SK-N-SH treated with all-trans-retinoic acid at 6 μM for 48 hours (cell line): ENCODE measurements around the gene TASP1.

Experiments used
- ARNTL ChIP-seq: fragments of 450-650 bp; formaldehyde crosslinking; IDR thresholded peaks from 2 replicates; pipeline ENCODE4 v1.5.0; 2020; ENCODE audit warnings: low read depth, mild to moderate bottlenecking, moderate library complexity, borderline replicate concordance
- BACH2 ChIP-seq: fragments of 250-450 bp; sonication (Bioruptor Pico); IDR thresholded peaks from 2 replicates; pipeline ENCODE4 v1.9.0; 2021; ENCODE audit warnings: mild to moderate bottlenecking, borderline replicate concordance
- CREB5 ChIP-seq: fragments of 250-450 bp; sonication (Bioruptor Pico); IDR thresholded peaks from 2 replicates; pipeline ENCODE4 v1.5.1; 2020; ENCODE audit warnings: low read depth, mild to moderate bottlenecking, moderate library complexity
- ESRRG ChIP-seq: fragments of 250-450 bp; sonication (Bioruptor Pico); IDR thresholded peaks from 2 replicates; pipeline ENCODE4 v1.6.1; 2021; ENCODE audit warnings: mild to moderate bottlenecking
- GLIS3 ChIP-seq: fragments of 250-450 bp; sonication (Bioruptor Pico); IDR thresholded peaks from 2 replicates; pipeline ENCODE4 v1.5.0; 2020; ENCODE audit warnings: mild to moderate bottlenecking, moderate library complexity
- PATZ1 ChIP-seq: fragments of 250-450 bp; sonication (Bioruptor Pico); IDR thresholded peaks from 2 replicates; pipeline ENCODE4 v1.8.0; 2020; ENCODE audit warnings: mild to moderate bottlenecking, moderate library complexity, borderline replicate concordance
- POU6F1 ChIP-seq: fragments of 250-450 bp; sonication (Bioruptor Pico); IDR thresholded peaks from 2 replicates; pipeline ENCODE4 v1.8.0; 2021; ENCODE audit warnings: low read depth, mild to moderate bottlenecking, moderate library complexity, borderline replicate concordance
- RARB ChIP-seq: fragments of 250-450 bp; sonication (Bioruptor Pico); IDR thresholded peaks from 2 replicates; pipeline ENCODE4 v1.8.0; 2021; ENCODE audit warnings: mild to moderate bottlenecking, moderate library complexity
- TCF4 ChIP-seq: fragments of 250-450 bp; sonication (Bioruptor Pico); IDR thresholded peaks from 2 replicates; pipeline ENCODE4 v1.8.0; 2021; ENCODE audit warnings: mild to moderate bottlenecking, moderate library complexity, borderline replicate concordance
- TOX ChIP-seq: fragments of 250-450 bp; sonication (Bioruptor Pico); IDR thresholded peaks from 2 replicates; pipeline ENCODE4 v1.8.0; 2021; ENCODE audit warnings: mild to moderate bottlenecking, moderate library complexity, borderline replicate concordance
- TSHZ2 ChIP-seq: fragments of 250-450 bp; sonication (Bioruptor Pico); IDR thresholded peaks from 2 replicates; pipeline ENCODE4 v1.5.0; 2020; ENCODE audit warnings: mild to moderate bottlenecking, moderate library complexity
- ZFP3 ChIP-seq: fragments of 250-450 bp; sonication (Bioruptor Pico); IDR thresholded peaks from 2 replicates; pipeline ENCODE4 v1.5.0; 2020; ENCODE audit warnings: mild to moderate bottlenecking, moderate library complexity
- ZFP30 ChIP-seq: fragments of 450-650 bp; formaldehyde crosslinking; IDR thresholded peaks from 2 replicates; pipeline ENCODE4 v1.5.0; 2022; ENCODE audit warnings: mild to moderate bottlenecking, moderate library complexity
- ZNF8 ChIP-seq: fragments of 450-650 bp; formaldehyde crosslinking; IDR thresholded peaks from 2 replicates; pipeline ENCODE4 v1.5.0; 2020; ENCODE audit warnings: mild to moderate bottlenecking, moderate library complexity

- TF ChIP-seq GLIS3 (no peak), ZFP30 (no peak), TCF4 (CRISPR knock-in tag) (no peak), TOX (CRISPR knock-in tag) (no peak), BACH2 (CRISPR knock-in tag) (no peak), RARB (CRISPR knock-in tag) (no peak), CREB5 (CRISPR knock-in tag) (no peak), ARNTL (CRISPR knock-in tag) (no peak), PATZ1 (CRISPR knock-in tag) (no peak), TSHZ2 (CRISPR knock-in tag) (no peak), ZFP3 (CRISPR knock-in tag) (no peak), ESRRG (CRISPR knock-in tag) (no peak), ZNF8 (no peak), POU6F1 (CRISPR knock-in tag) (no peak)
These were observed 202.2 kb downstream of the TASP1 start for GRCh38 chr20:13436530-13436929.
